ENCODE results near the gene CCDC152. TPM values are rescaled to one million over a fixed set of nuclear protein-coding genes. Genes with fewer than 3 reads are reported as not detected.

The CCDC152 gene
- total and polyA plus RNA-seq, 2 of the 13 experiments (the other 11 are each of a cell fraction or from before 2014, with no cell fraction given): 0.20 to 0.36 TPM

- TF ChIP-seq RARG (CRISPR knock-in tag; IDR thresholded peaks at IDR 0.05; ENCODE audit: low read depth): no peak
- TF ChIP-seq PRMT3 (CRISPR knock-in tag; IDR thresholded peaks at IDR 0.05; ENCODE audit: borderline replicate concordance, low read depth): no peak
- no peak for TF ChIP-seq ZBTB25 (CRISPR knock-in tag; IDR thresholded peaks at IDR 0.05)
- TF ChIP-seq NCOA2 (CRISPR knock-in tag; IDR thresholded peaks at IDR 0.05): no peak
- TF ChIP-seq MED13 (CRISPR knock-in tag; IDR thresholded peaks at IDR 0.05): no peak
- TF ChIP-seq SIX4 (CRISPR knock-in tag; IDR thresholded peaks at IDR 0.05): no peak
- TF ChIP-seq NFE2L2 (IDR thresholded peaks at IDR 0.05; ENCODE audit: low read length): no peak
- no peak for TF ChIP-seq THAP8 (CRISPR knock-in tag; IDR thresholded peaks at IDR 0.05; ENCODE audit: borderline replicate concordance)
- no peak for TF ChIP-seq ERF (CRISPR knock-in tag; IDR thresholded peaks at IDR 0.05)
- TF ChIP-seq, protein P1, sequence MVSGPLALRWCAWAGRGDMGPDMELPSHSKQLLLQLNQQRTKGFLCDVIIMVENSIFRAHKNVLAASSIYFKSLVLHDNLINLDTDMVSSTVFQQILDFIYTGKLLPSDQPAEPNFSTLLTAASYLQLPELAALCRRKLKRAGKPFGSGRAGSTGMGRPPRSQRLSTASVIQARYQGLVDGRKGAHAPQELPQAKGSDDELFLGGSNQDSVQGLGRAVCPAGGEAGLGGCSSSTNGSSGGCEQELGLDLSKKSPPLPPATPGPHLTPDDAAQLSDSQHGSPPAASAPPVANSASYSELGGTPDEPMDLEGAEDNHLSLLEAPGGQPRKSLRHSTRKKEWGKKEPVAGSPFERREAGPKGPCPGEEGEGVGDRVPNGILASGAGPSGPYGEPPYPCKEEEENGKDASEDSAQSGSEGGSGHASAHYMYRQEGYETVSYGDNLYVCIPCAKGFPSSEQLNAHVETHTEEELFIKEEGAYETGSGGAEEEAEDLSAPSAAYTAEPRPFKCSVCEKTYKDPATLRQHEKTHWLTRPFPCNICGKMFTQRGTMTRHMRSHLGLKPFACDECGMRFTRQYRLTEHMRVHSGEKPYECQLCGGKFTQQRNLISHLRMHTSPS (CRISPR knock-in tag; IDR thresholded peaks at IDR 0.05; ENCODE audit: low read depth): no peak
- no peak for TF ChIP-seq ZNF460 (CRISPR knock-in tag; IDR thresholded peaks at IDR 0.05; ENCODE audit: borderline replicate concordance)
- TF ChIP-seq GZF1 (CRISPR knock-in tag; IDR thresholded peaks at IDR 0.05): no peak
- no peak for TF ChIP-seq TEAD2 (CRISPR knock-in tag; IDR thresholded peaks at IDR 0.05)
- peak; percentile 70 for TF ChIP-seq KAT7 (CRISPR knock-in tag; IDR thresholded peaks at IDR 0.05; ENCODE audit: borderline replicate concordance)
Observed at GRCh38 chr5:42813533-42813932, 56.9 kb downstream of the CCDC152 start (continued).

Measured in HepG2 (cell line).